ENCODE results near the gene MCTP1. TPM values are rescaled to one million over a fixed set of nuclear protein-coding genes. Genes with fewer than 3 reads are reported as not detected.

Gene MCTP1
- total and polyA plus RNA-seq, 2 of the 13 experiments (the other 11 are each of a cell fraction or from before 2014, with no cell fraction given): 0.15 to 0.48 TPM

- intact Hi-C loops (cut with micrococcal nuclease; ENCODE audit: unreplicated experiment): no loop called here
- WGBS (ENCODE audit: low lambda C conversion rate): 0% methylated on average over 1 of the region's 1 CpG
- no peak for FAIRE-seq
Measured at GRCh38 chr5:95114902-95115301, 170.0 kb downstream of the MCTP1 start.

More at GRCh38 chr5:95114902-95115301, 170.0 kb downstream of the MCTP1 start:
- ChIA-PET CTCF (ENCODE audit: low intra/inter-chr PET ratio, low total read pairs) (no interaction called here), POLR2A (no interaction called here)
- H3K27me3 ChIP-seq (ENCODE audit: control insufficient read depth in 1 of 2, insufficient read depth in 2 of 2, low read length in 2 of 2): no peaks in the 10 kb centered on the region
- H3K4me1 ChIP-seq (ENCODE audit: insufficient read depth, low read length): no peaks in the 10 kb centered on the region
- no peak overlapping the region for H3K4me2 ChIP-seq (ENCODE audit: low read depth, low read length)
- no peak overlapping the region for H3K27ac ChIP-seq (ENCODE audit: extremely low read length, insufficient read depth, low read length)
- no peaks in the 10 kb centered on the region for H3K9me3 ChIP-seq (ENCODE audit: low read length)
- no TSS peak for BruUV-seq (replicated peaks)
- no peaks in the 10 kb centered on the region for H3K79me2 ChIP-seq (ENCODE audit: insufficient read depth, low read length)
- H3K36me3 ChIP-seq (replicated peaks in 1 of 2; ENCODE audit: control insufficient read depth in 1 of 2, insufficient read depth in 2 of 2, low read length in 2 of 2): no peaks in the 10 kb centered on the region
- no peak overlapping the region for H2AFZ ChIP-seq (ENCODE audit: low read length)
- H4K20me1 ChIP-seq (ENCODE audit: insufficient read depth, low read length): no peaks in the 10 kb centered on the region
- no peak for DNase-seq (ENCODE audit: low spot score)
- no peak for TF ChIP-seq CSRNP2 (CRISPR knock-in tag; conservative IDR thresholded peaks at IDR 0.05; ENCODE audit: low read depth)
- TF ChIP-seq RNF219 (CRISPR knock-in tag; IDR thresholded peaks at IDR 0.05): no peak
- ATAC-seq: no peak
- no peak overlapping the region for H3K4me3 ChIP-seq (replicated peaks in 1 of 3; ENCODE audit: insufficient read depth in 1 of 3, low read depth in 2 of 3, low read length in 3 of 3)
- H3K9ac ChIP-seq (ENCODE audit: insufficient read depth, low read depth, low read length): no peak overlapping the region
- in situ Hi-C loops (cut with HindIII; ENCODE audit: extremely low pct_ligation_motif_present, low pct_unique_long_range_greater_than_20kb): no loop called here
